ENCODE measurements around the gene RBM12.

RBM12 gene

GRCh38 chr20:35650632-35651031, 14.1 kb downstream of the RBM12 start:
- TF ChIP-seq ZFX (IDR thresholded peaks at IDR 0.05) (no peak), CTCF (conservative IDR thresholded peaks at IDR 0.05) (no peak)
- no peak overlapping the region for H3K27ac ChIP-seq

- TF ChIP-seq CTCF (conservative IDR thresholded peaks at IDR 0.05) (no peak), ZFX (IDR thresholded peaks at IDR 0.05) (no peak)
- H3K27ac ChIP-seq, result no peak overlapping the region
These were observed 15.9 kb downstream of the RBM12 start for GRCh38 chr20:35648836-35649235.

- no peak overlapping the region for H3K27ac ChIP-seq
- TF ChIP-seq CTCF (conservative IDR thresholded peaks at IDR 0.05) (no peak), ZFX (IDR thresholded peaks at IDR 0.05) (no peak)
These were observed 19.9 kb downstream of the RBM12 start for GRCh38 chr20:35644806-35645205.

GRCh38 chr20:35643045-35643444, 21.7 kb downstream of the RBM12 start:
- TF ChIP-seq CTCF (conservative IDR thresholded peaks at IDR 0.05) (no peak), ZFX (IDR thresholded peaks at IDR 0.05) (no peak)

GRCh38 chr20:35641743-35642142, 23.0 kb downstream of the RBM12 start:
- no peak overlapping the region for H3K27ac ChIP-seq
- TF ChIP-seq ZFX (IDR thresholded peaks at IDR 0.05), result no peak
- TF ChIP-seq CTCF (conservative IDR thresholded peaks at IDR 0.05), result no peak

More at GRCh38 chr20:35643045-35643444, 21.7 kb downstream of the RBM12 start:
- H3K27ac ChIP-seq, result no peak overlapping the region

GRCh38 chr20:35640724-35641123, 24.0 kb downstream of the RBM12 start:
- no peak overlapping the region for H3K27ac ChIP-seq
- TF ChIP-seq CTCF (conservative IDR thresholded peaks at IDR 0.05), result no peak
- no peak for TF ChIP-seq ZFX (IDR thresholded peaks at IDR 0.05)

- no peak overlapping the region for H3K27ac ChIP-seq
- TF ChIP-seq CTCF (conservative IDR thresholded peaks at IDR 0.05) (no peak), ZFX (IDR thresholded peaks at IDR 0.05) (no peak)
These were observed 25.9 kb downstream of the RBM12 start for GRCh38 chr20:35638751-35639150.

All from C4-2B (cell line).